Activated naive CD4-positive, alpha-beta T cell treated with anti-CD3 and anti-CD28 coated beads, Interleukin-2, amount 50 U/mL, for 16 hours (primary cell): ENCODE results near the gene GRK5.

Source experiments
- DNase-seq: peaks from one replicate; pipeline ENCODE4 v3.0.0-alpha.2; 2020

The GRK5 gene

GRCh38 chr10:119409906-119410305 lies 202.5 kb downstream of the GRK5 start:
- no peak for DNase-seq

DNA sequence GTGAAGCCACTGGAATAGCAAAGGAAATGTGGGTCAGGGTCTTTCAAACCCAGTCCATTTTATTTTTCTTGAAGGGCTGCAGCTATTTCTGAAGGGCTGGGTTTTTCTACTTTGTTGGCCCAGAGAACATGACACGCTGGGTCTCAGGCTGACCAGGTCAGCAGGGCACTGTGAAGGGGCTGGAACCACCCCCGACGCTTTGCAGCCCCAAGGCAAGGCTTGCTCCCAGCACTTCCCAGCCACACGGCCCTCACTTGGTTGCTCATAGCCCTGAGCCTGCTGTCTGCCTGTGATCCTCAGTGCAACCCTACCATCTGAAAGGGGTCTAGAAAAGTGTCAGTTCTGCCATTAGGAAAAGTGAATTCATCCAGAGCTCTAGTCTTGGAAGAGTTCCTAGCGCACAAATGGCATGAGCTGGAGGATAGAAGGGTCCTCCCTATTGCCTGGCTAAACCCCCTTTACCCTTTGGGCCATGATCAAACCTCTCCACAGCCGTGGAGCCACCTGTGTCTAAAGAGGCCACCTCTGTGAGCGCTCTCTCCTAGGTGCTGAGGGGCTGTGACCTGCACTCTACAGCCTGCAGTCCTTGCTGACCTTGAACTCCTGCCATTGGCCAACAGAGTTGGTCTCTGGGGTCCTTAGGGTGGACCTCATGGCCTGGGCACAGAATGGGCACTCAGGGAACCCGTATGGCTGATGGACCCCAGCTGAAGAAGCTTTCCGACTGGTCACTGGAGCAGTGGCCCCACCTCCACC lies 203.2 kb downstream of the GRK5 start:
- DNase-seq = no peak

DNA sequence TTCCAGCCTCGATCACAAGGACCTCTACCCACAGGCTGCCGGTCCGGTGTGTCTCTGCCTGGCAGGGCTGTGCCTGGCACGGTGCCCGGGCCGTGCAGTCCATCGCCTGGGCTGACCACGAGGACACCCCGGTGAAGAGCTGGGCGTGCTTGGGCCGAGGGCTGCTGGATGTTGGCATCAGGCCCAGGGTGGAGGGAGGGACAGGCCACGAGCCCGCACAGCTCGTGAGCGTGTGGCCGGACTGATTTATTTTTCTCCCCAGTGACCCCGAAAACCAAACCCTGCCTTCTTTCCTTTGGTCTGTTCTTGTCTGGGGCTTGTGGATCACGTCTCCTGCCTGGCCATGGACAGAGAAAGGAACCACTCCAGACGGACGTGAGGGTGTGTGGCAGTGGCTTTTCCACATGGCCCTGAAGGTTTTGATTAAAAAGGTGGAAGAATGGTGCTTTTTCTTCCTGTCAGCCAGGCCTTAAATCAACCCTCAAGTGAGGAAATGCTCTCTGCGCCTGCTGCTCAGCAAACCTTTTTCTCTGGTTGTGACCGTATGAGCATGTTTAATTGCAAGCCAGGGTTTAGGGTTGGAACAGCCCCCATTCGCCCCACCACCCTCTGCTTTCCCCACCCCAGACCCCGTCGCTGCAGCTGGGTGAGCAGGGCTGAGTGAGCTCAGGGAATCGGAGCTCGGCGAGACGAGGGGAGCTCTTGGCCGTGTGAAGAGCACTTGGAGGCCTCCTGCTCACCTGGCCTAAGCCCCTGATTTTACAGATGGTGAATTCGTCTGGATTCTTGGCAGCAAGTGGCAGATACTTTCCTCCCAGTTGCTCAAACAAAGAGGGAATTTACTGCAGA lies 205.1 kb downstream of the GRK5 start:
- DNase-seq = no peak

DNA sequence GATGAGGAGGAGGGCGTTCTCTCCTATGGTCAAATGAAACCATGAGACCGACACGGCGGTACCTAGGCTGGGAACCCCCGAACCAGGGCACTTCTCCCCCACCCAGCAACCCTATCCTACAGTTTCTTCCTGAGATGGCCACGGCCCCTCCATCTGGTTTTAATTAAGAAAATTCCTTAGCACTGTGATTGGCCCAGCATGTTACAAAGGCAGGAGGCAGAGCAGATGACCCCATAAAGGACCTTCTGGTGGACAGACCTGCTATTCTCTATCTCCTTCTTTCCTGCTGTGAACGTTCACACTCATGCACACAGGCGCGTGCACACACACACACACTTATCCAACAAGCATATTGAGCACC lies 205.7 kb downstream of the GRK5 start:
- no peak for DNase-seq

GRCh38 chr10:119413471-119414080 lies 206.2 kb downstream of the GRK5 start:
- DNase-seq = no peak

DNA sequence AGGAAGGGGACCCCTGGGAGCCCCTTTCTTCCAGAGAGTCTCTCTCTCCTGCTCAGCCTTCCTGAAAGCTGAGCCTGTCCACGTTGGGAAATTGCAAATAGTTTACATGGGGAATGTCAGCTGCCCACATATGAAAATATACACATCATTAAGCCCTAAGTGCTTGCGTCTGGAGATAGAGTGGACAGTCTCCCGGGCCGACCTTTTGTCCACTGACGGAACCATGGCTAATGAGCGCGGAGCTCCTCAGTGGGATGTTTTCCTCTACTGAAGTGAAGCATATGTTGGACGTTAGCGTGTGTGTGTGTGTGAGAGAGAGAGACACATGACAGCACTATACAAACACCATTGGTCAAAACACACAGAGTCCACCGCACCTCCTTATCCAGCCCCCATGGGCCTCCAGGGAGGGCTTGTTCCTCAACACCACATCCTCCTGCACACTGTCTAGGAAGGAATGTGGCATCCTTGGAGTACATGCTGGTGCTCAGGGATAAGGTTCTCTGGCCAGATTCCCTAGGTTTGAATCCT lies 206.8 kb downstream of the GRK5 start:
- DNase-seq = no peak

- no peak for DNase-seq
Measured at GRCh38 chr10:119415121-119415520, 207.8 kb downstream of the GRK5 start.

- DNase-seq = no peak
Measured at GRCh38 chr10:119415536-119416503, 208.4 kb downstream of the GRK5 start.

- DNase-seq = peak; percentile 76
Measured at GRCh38 chr10:119416855-119417254, 209.5 kb downstream of the GRK5 start.

DNA sequence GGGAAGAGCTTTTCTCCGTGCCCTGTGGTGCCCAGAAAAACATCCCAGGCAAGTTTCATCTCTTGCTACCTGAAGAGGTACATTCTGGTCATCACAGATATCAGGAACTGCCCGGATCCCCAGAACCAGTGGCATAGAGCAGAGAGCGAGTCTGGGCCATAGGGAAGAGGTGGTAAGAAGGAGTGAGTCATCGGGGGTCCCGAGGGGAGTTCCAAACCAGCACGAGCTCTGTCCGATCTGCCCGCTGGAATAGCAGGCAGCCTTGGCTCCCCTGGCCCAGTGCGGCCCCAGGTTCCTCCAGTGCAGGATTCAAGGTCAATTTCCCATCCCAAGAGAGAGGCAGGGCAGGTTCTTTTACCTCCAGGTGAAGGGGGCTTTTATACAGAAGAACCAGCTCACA lies 210.5 kb downstream of the GRK5 start:
- DNase-seq = no peak

DNA sequence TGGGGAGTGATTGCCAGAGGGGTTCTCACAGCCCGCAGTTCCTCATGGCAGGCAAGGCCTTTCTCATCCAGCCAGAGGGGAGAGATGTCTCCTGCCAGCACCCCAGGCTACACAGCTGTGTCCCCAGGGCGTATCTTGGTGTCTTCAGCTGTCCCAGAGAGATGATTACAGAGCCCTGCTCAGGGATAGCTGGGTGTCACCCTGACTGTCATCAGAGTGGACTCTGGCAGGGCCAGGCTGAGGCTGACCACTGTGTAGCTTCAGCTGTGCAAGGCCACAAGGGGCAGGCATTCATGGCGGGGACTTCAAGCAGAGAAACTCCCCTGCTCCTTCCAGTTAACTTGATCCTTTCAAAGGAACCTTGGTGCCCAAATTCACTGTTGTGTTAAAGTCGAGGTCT lies 211.0 kb downstream of the GRK5 start:
- DNase-seq = no peak

DNA sequence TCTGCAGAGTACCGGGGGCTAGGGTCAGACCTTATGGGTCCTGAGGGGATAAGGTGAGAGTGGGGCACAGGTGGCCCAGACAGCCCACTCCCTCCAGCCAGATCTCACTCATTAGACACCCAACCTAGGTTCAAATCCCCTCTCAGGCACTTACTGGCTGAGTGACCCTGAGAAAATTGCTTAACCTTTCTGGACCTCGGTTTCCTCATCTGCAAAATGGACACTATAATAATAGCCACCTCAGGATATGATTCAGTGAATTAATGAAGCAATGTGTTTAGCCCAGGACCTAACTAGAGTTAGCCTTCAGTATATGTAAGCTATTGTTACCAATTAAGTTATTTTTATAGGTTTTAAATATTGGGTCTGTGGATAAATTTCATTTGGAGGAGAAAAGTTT lies 212.6 kb downstream of the GRK5 start:
- no peak for DNase-seq

GRCh38 chr10:119420950-119421875 lies 213.8 kb downstream of the GRK5 start:
- no peak for DNase-seq

DNA sequence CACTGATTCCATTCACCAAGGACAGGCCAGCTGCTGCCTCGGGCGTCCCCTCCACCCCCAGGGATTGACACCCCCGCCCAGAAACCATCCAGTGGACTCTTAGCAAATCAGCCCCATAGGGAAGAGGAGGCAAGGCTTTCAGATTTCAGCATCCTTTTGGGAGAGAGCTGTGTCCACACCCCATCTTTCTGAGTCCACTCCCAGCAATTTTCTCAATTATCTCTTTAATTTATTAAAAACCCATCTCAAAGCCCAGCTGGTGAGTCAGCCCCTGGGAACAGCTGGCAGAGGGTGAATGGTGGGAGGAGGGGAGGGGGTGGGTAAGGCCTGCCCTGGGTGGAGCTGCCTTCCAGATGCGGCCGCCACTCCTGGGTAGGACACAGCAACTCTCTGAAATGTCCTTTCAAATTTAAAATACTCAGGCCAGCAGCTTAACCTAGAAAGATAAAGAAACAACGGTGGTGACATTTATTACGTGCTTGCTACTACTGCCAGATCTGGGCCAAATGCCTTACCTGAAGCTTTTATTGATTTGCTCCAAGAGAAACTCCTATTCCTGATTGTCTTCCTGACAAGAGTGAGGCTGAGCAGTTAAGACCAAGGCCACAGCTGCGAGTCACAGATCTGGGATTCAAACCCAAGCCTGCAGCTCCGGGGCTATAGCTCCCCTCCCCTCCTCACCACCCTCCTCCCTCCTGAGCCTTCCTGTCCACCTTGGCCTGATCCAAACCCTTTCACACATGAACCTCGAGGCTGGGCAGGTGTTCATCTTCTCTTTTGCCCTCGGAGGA lies 214.7 kb downstream of the GRK5 start:
- no peak for DNase-seq

DNA sequence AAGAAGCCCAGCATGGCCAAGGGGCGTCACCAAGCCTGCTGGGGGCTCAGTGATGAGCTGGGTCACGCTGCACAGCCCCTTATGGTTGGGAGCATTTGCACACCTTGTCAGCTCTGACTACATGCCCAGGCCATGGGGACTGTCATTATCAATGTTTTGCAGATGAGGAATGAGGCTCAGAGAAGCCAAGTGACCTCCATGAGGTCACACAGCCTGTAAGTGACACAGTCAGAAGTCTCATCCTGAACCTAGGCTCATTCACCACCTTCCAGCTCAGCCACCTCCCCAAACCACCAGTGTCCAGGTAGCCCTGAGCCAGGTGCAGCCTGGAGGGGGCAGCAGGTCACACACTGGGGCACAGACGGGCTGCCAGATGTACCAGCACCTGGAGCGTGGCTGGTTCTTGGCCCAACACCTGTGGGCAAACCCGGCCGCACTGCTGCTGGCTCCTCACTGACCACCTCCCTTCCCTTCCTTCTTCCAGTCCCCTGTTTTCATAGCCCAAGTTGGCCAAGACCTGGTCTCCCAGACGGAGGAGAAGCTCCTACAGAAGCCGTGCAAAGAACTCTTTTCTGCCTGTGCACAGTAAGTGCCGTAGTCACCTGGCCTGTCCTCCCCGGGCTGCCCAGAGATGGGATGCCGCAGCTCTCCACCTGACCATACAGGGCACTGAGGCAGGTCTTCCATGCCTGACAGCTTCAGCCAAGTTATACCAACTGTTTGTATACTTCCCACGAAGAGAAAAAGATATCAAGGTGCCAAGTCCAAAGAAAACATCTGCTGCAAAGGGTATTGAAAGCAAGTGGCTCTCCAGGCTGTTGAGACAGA lies 215.5 kb downstream of the GRK5 start:
- no peak for DNase-seq

DNA sequence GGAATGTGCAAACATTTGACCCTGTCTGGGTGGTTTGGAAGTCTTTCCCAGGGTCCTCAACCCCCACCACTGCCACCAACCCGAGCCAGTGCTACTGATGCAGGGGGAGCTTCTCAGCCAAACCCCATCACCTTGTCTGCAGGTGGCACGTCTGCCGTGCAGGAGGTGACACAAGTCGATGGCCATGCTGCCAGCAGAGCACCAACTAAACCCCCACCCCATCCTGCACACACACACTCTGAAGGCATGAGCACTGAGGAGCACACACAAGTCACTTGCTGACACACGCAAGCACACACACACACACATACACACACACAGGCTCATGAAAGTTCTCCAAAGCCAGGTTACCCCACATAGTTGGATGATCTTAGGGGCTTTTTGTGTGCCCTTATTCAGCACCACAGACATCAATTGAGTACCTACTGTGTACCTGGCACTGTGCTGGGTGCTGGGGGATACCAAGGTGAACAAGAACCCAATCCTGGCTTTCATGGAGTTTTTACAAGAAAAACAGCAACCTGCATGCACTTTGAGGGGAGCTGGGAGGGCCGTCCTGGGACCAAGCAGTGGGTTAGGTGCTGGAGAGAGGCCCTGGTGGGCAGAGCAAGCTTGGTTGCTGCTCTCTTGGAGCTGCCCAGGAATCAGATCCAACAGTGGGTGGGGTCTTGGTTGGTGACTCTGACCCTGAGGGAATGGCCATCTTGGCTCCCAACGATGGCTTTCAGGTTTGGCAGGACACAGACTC lies 216.3 kb downstream of the GRK5 start:
- DNase-seq = no peak

DNA sequence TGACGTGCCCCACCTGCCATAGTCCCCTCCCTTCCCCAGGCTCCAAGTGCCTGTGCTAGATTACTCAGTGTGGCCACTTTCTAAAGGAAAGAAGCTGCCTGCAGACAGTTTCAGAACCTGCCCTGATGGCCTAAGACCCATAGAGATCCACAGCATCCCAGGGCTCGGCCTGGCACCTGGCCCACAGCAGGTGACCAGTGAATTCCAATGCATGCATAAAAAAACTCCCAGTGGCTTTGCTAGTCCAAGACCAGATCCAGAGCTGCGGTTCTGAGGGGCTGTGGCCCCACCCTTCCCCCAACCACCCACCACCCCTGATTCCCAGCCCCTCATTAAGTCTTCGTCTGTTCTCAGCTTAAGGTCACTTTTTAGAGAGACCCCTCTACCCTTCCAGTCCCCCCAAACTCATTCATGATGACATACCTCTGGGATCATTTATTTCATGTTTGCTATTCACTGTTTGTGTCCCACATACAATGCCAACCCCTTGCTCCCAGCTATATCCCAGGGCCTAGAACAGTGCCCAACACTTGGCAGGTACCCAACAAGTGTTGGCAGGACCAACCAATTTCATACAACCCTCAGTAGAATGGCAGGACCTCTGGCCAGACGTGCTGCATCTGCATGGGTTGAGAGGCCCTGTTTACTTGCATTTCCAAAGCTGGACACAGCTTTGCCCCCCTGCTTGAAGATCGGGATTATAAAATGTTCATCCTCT lies 217.0 kb downstream of the GRK5 start:
- no peak for DNase-seq
